Ishikawa (cell line): ENCODE data around the gene OR10H2.

ENCODE experiments used
- CEBPB ChIP-seq: IDR thresholded peaks from 2 replicates; pipeline ENCODE4 v1.6.1; 2012
- EP300 ChIP-seq: IDR thresholded peaks from 2 replicates; pipeline ENCODE4 v1.6.1; 2012; ENCODE audit warnings: borderline replicate concordance
- FOXM1 ChIP-seq: IDR thresholded peaks from 2 replicates; pipeline ENCODE4 v1.6.1; 2012; ENCODE audit warnings: low read depth, borderline replicate concordance
- RAD21 ChIP-seq: IDR thresholded peaks from 2 replicates; pipeline ENCODE4 v1.6.1; 2012; ENCODE audit warnings: low read depth
- REST ChIP-seq: IDR thresholded peaks from 2 replicates; pipeline ENCODE4 v1.6.1; 2012; ENCODE audit warnings: low read depth, mild to moderate bottlenecking
- TCF12 ChIP-seq: IDR thresholded peaks from 2 replicates; pipeline ENCODE4 v1.6.1; 2012; ENCODE audit warnings: low read depth
- YY1 ChIP-seq: IDR thresholded peaks from 2 replicates; pipeline ENCODE4 v1.6.1; 2012; ENCODE audit warnings: low read depth

GRCh38 chr19:15701757-15702533 lies 25.9 kb upstream of the OR10H2 start:
- TF ChIP-seq REST (no peak), YY1 (no peak), RAD21 (no peak), CEBPB (no peak), FOXM1 (no peak), EP300 (no peak), TCF12 (no peak)
